ENCODE results near the gene CDHR1.

Gene CDHR1

DNA sequence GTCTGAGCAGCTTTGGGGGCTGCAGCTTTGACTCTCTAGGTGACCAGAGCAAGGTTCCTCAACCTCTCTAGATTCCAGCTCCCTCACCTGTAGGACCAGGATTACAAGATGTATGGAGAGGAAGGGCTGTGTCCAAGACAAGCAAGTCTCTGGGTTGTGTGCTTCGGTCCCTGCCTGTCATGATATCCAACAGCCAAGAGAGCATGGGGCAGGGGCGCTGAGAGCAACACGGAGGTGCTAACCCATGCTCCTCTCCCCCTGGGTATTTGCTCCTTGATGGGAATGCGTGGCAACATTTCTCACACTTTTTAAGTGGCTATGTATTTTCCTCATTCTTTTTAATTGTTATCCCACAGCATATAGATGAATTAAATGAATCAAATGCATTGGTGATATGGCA lies 10.3 kb downstream of the CDHR1 start:
- H3K27ac ChIP-seq = no peak overlapping the region
- TF ChIP-seq, protein P1, sequence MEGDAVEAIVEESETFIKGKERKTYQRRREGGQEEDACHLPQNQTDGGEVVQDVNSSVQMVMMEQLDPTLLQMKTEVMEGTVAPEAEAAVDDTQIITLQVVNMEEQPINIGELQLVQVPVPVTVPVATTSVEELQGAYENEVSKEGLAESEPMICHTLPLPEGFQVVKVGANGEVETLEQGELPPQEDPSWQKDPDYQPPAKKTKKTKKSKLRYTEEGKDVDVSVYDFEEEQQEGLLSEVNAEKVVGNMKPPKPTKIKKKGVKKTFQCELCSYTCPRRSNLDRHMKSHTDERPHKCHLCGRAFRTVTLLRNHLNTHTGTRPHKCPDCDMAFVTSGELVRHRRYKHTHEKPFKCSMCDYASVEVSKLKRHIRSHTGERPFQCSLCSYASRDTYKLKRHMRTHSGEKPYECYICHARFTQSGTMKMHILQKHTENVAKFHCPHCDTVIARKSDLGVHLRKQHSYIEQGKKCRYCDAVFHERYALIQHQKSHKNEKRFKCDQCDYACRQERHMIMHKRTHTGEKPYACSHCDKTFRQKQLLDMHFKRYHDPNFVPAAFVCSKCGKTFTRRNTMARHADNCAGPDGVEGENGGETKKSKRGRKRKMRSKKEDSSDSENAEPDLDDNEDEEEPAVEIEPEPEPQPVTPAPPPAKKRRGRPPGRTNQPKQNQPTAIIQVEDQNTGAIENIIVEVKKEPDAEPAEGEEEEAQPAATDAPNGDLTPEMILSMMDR (conservative IDR thresholded peaks at IDR 0.05) = no peak
- TF ChIP-seq ZFX (IDR thresholded peaks at IDR 0.05) = no peak

DNA sequence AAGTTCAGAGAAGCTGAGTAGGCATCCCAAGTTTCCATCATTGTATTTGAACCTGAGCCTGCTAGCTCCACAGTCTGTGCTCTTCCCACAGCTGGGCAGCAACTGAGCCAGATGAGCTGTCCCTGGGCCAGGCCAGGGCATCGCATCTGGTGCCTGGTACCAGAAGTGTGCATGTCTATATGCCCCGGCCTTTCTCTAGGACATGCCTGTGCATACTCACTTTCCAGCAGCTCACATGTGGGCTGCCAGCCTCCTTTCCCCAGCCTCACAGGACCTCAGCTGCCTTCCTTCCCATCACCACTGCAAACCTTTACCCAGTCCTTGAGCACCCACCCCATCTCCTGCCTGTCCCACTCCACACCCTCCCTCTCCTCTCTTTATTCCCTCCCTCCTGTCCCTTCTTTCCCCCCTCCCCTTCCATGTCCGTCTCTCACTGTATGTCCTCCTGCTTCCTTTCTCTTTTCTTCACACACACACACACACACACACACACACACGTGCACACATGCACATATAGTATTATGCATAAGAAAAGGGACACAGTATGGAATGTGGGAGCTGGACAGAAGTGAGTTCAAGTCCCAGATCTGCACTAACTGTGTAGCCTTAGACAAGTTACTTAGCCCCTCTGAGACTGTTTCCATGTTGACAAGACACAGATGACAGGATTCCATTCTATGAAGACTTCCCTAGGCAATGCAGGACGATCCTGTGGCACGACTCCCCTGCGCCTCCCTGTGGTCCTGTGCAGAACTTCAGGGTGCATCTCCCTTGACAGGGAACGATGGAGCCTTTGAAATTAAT lies 10.9 kb downstream of the CDHR1 start:
- TF ChIP-seq, protein P1 (conservative IDR thresholded peaks at IDR 0.05) = peak; percentile 93
- TF ChIP-seq ZFX (IDR thresholded peaks at IDR 0.05) = no peak

DNA sequence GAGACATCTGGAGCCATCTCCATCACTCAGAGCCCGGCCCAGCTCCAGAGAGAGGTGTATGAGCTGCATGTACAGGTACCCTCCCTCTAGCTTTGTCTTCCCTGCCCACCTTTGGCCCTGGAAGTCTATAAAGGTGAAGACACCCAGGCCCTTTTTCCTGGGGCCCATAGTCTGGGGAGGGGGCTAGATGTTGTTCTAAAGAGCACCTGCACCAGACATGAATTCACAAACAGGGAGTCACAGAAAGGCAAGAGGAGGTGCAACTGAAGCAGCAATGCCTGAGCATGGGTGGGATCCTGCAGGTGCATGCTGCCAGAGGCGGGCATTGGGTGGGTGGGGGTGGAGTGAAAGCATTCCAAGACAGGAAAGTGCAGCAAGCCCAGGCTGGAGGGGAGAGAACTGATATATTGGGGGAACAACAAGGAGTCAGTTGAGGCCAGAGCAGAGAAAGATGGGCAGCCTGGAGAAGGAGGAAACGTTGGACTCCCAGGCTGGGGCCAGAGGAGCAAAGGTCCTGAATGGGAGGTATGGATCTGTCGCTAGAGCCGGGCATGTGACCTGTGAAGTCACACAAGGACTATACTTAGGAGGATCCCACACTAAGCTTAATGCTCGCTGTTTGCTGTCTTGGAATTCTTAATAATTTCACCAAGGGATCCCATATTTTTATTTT lies 11.7 kb downstream of the CDHR1 start:
- TF ChIP-seq ZFX (IDR thresholded peaks at IDR 0.05) = no peak
- TF ChIP-seq, protein P1 (conservative IDR thresholded peaks at IDR 0.05) = peak; percentile 65
- no peak overlapping the region for H3K27ac ChIP-seq

More for the DNA sequence above, 10.9 kb downstream of the CDHR1 start:
- H3K27ac ChIP-seq = no peak overlapping the region

DNA sequence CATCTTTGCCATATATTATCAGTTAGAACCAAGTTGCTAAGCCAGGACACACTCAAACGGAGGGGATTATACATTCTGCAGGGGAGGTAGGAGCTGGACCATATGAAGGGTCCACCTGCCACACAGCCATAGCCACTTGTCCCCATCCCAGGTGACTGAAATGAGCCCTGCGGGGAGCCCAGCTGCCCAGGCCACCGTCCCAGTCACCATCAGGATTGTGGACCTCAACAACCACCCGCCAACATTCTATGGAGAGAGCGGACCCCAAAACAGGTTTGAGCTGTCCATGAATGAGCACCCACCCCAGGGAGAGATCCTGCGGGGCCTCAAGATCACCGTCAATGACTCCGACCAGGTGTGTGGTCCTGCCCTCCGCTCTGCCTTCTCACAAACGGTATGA lies 13.7 kb downstream of the CDHR1 start:
- H3K27ac ChIP-seq = no peak overlapping the region
- TF ChIP-seq ZFX (IDR thresholded peaks at IDR 0.05) = no peak
- TF ChIP-seq, protein P1 (conservative IDR thresholded peaks at IDR 0.05) = no peak

DNA sequence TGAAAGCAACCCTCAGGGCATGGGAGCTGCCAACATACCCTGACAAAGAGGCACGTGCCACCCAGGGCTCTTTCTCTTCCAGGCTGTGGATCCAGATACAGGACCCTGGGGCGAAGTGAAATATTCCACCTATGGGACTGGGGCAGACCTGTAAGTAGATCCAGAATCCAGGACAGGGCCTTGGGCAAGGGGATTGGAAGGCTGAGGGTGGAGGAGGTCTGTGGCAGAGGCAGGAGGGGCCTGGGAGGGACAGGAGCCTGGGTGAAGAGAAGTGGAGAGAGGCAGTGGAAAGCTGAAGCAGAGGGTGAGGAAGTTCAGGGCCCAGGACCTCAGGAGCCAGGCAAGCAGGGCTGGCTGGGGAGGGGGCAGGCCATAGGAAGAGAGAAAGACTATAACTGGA lies 17.2 kb downstream of the CDHR1 start:
- no peak overlapping the region for H3K27ac ChIP-seq
- TF ChIP-seq, protein P1 (conservative IDR thresholded peaks at IDR 0.05) = no peak
- no peak for TF ChIP-seq ZFX (IDR thresholded peaks at IDR 0.05)

DNA sequence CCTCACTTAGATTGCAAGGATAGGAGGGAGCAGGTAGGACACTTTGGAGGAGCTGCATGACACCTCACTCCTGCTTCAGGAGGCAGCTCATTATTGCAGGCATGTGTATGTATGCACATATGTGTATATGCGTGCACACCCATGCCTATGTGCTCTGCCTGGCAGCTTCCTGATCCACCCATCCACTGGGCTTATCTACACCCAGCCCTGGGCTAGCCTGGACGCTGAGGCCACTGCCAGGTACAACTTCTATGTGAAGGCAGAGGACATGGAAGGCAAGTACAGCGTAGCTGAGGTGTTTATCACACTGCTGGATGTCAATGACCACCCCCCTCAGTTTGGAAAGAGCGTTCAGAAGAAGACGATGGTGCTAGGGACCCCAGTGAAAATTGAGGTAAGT lies 17.7 kb downstream of the CDHR1 start:
- H3K27ac ChIP-seq = no peak overlapping the region
- TF ChIP-seq ZFX (IDR thresholded peaks at IDR 0.05) = no peak
- TF ChIP-seq, protein P1 (conservative IDR thresholded peaks at IDR 0.05) = no peak

DNA sequence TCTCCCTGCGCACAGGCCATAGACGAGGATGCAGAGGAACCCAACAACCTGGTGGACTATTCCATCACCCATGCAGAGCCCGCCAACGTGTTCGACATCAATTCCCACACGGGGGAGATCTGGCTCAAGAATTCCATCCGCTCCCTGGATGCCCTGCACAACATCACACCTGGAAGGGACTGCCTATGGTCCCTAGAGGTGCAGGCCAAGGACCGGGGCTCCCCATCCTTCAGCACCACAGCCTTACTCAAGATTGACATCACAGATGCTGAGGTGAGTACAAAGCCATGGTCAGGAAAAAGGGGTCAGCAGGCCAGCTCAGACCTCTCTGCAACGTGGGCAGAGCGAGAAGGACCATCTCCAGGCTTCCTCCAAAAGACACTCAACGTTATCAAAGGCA lies 18.7 kb downstream of the CDHR1 start:
- no peak overlapping the region for H3K27ac ChIP-seq
- no peak for TF ChIP-seq ZFX (IDR thresholded peaks at IDR 0.05)
- TF ChIP-seq, protein P1 (conservative IDR thresholded peaks at IDR 0.05) = no peak
